Measurements from ENCODE around the gene MSH5. TPM values are rescaled to one million over a fixed set of nuclear protein-coding genes. Genes with fewer than 3 reads are reported as not detected.

Gene MSH5
- total and polyA plus RNA-seq, 2 of the 13 experiments (the other 11 are each of a cell fraction or from before 2014, with no cell fraction given) = 10.2 to 38.7 TPM

GRCh38 chr6:31702819-31703716 lies 36.7 kb upstream of the MSH5 start, which contains the start of gene ABHD16A (continued):
- TF ChIP-seq SKIL (CRISPR knock-in tag; IDR thresholded peaks at IDR 0.05; ENCODE audit: borderline replicate concordance) = 0 out of 2 replicates have a peak, but pooled peaks have one; percentile 17
- TF ChIP-seq BHLHE40 (IDR thresholded peaks at IDR 0.05; ENCODE audit: low read length) = peak; percentile 78
- TF ChIP-seq CSRNP2 (CRISPR knock-in tag; conservative IDR thresholded peaks at IDR 0.05; ENCODE audit: low read depth) = no peak
- TF ChIP-seq ATF2 (CRISPR knock-in tag; IDR thresholded peaks at IDR 0.05) = peak; percentile 99
- TF ChIP-seq ZNF567 (CRISPR knock-in tag; IDR thresholded peaks at IDR 0.05; ENCODE audit: borderline replicate concordance) = no peak
- no peak for TF ChIP-seq POLR2AphosphoS2 (IDR thresholded peaks at IDR 0.05; ENCODE audit: low read depth, low read length)
- peak; percentile 61; the same call in 1 of the 2 replicates for TF ChIP-seq ZNF768 (CRISPR knock-in tag; IDR thresholded peaks at IDR 0.05)
- TF ChIP-seq ATF7-NPFF (CRISPR knock-in tag; IDR thresholded peaks at IDR 0.05; ENCODE audit: low read depth) = no peak
- TF ChIP-seq JUN (CRISPR knock-in tag; IDR thresholded peaks at IDR 0.05) = no peak; the same call in 1 of the 2 replicates
- 0 out of 2 replicates have a peak, but pooled peaks have one; percentile 18 for TF ChIP-seq MAF1 (CRISPR knock-in tag; IDR thresholded peaks at IDR 0.05; ENCODE audit: borderline replicate concordance)
- no peak; the same call in 1 of the 2 replicates for TF ChIP-seq ZNF296 (CRISPR knock-in tag; conservative IDR thresholded peaks at IDR 0.05)
- TF ChIP-seq NFE2 (CRISPR knock-in tag; IDR thresholded peaks at IDR 0.05) = no peak
- TF ChIP-seq HMG20A (CRISPR knock-in tag; IDR thresholded peaks at IDR 0.05; ENCODE audit: borderline replicate concordance) = no peak
- no peak for TF ChIP-seq ZNF550 (CRISPR knock-in tag; IDR thresholded peaks at IDR 0.05; ENCODE audit: borderline replicate concordance)
- peak; percentile 56; the same call in 1 of the 2 replicates for TF ChIP-seq ZNF441 (CRISPR knock-in tag; IDR thresholded peaks at IDR 0.05; ENCODE audit: borderline replicate concordance)
- TF ChIP-seq KAT2B (IDR thresholded peaks at IDR 0.05; ENCODE audit: borderline replicate concordance, low read depth, low read length) = no peak
- peak; percentile 93 for TF ChIP-seq HNF1B (CRISPR knock-in tag; IDR thresholded peaks at IDR 0.05)
- TF ChIP-seq ZNF34 (CRISPR knock-in tag; IDR thresholded peaks at IDR 0.05; ENCODE audit: borderline replicate concordance) = no peak
- TF ChIP-seq ZNF672 (CRISPR knock-in tag; IDR thresholded peaks at IDR 0.05) = no peak
- peak; percentile 75 for TF ChIP-seq ZMYM3 (CRISPR knock-in tag; IDR thresholded peaks at IDR 0.05)
- TF ChIP-seq RELA (CRISPR knock-in tag; IDR thresholded peaks at IDR 0.05) = no peak

Data from HepG2 (cell line).